ENCODE measurements around the gene SYT2. TPM values are rescaled to one million over a fixed set of nuclear protein-coding genes. Genes with fewer than 3 reads are reported as not detected.

SYT2 gene
- total RNA-seq, 1 donor from 2014 or later: 3.1 TPM

- H3K36me3 Mint-ChIP-seq: no peaks in the 10 kb centered on the region
- peaks cover 5% of the 10 kb centered on the region for H3K9me3 Mint-ChIP-seq
- H3K4me3 Mint-ChIP-seq: no peak overlapping the region
- no peak for DNase-seq (ENCODE audit: low spot score in 2 of 2, unreplicated experiment in 2 of 2)
- H3K4me1 Mint-ChIP-seq: no peaks in the 10 kb centered on the region
- TF ChIP-seq CTCF (IDR thresholded peaks at IDR 0.05; ENCODE audit: unreplicated experiment): no peak
- peaks cover 70% of the 10 kb centered on the region for H3K27me3 Mint-ChIP-seq (ENCODE audit: low read depth)
- H3K27ac Mint-ChIP-seq: no peak overlapping the region
Measured at GRCh38 chr1:202681736-202682420, 28.4 kb downstream of the SYT2 start.

GRCh38 chr1:202680586-202681352 lies 29.5 kb downstream of the SYT2 start:
- H3K36me3 Mint-ChIP-seq: no peaks in the 10 kb centered on the region
- DNase-seq (ENCODE audit: low spot score in 2 of 2, unreplicated experiment in 2 of 2): no peak
- peaks cover 5% of the 10 kb centered on the region for H3K9me3 Mint-ChIP-seq
- H3K27ac Mint-ChIP-seq: no peak overlapping the region
- H3K4me3 Mint-ChIP-seq: no peak overlapping the region
- no peak for TF ChIP-seq CTCF (IDR thresholded peaks at IDR 0.05; ENCODE audit: unreplicated experiment)
- H3K4me1 Mint-ChIP-seq: no peaks in the 10 kb centered on the region
- H3K27me3 Mint-ChIP-seq (ENCODE audit: low read depth): peaks cover 69% of the 10 kb centered on the region

- H3K4me1 Mint-ChIP-seq: no peaks in the 10 kb centered on the region
Measured at GRCh38 chr1:202679406-202680177, 30.7 kb downstream of the SYT2 start.

GRCh38 chr1:202677433-202677832 lies 32.8 kb downstream of the SYT2 start:
- Mint-ChIP-seq H3K27ac (no peak overlapping the region), H3K36me3 (no peaks in the 10 kb centered on the region), H3K4me1 (no peaks in the 10 kb centered on the region), H3K27me3 (ENCODE audit: low read depth) (peaks cover 56% of the 10 kb centered on the region), H3K9me3 (peaks cover 6% of the 10 kb centered on the region), H3K4me3 (no peak overlapping the region)
- TF ChIP-seq CTCF (IDR thresholded peaks at IDR 0.05; ENCODE audit: unreplicated experiment): no peak
- no peak for DNase-seq (ENCODE audit: low spot score in 2 of 2, unreplicated experiment in 2 of 2)

More at GRCh38 chr1:202679406-202680177, 30.7 kb downstream of the SYT2 start:
- no peak for TF ChIP-seq CTCF (IDR thresholded peaks at IDR 0.05; ENCODE audit: unreplicated experiment)
- H3K36me3 Mint-ChIP-seq: no peaks in the 10 kb centered on the region
- no peak for DNase-seq (ENCODE audit: low spot score in 2 of 2, unreplicated experiment in 2 of 2)
- no peak overlapping the region for H3K4me3 Mint-ChIP-seq
- peaks cover 5% of the 10 kb centered on the region for H3K9me3 Mint-ChIP-seq
- H3K27ac Mint-ChIP-seq: no peak overlapping the region
- H3K27me3 Mint-ChIP-seq (ENCODE audit: low read depth): peaks cover 63% of the 10 kb centered on the region

- Mint-ChIP-seq H3K27ac (no peak overlapping the region), H3K4me1 (peaks cover 8% of the 10 kb centered on the region), H3K27me3 (ENCODE audit: low read depth) (peaks cover 29% of the 10 kb centered on the region), H3K36me3 (no peaks in the 10 kb centered on the region), H3K4me3 (no peak overlapping the region), H3K9me3 (peaks cover 8% of the 10 kb centered on the region)
- no peak for DNase-seq (ENCODE audit: low spot score in 2 of 2, unreplicated experiment in 2 of 2)
- no peak for TF ChIP-seq CTCF (IDR thresholded peaks at IDR 0.05; ENCODE audit: unreplicated experiment)
Measured at GRCh38 chr1:202673531-202673930, 36.7 kb downstream of the SYT2 start.
